MM.1S (cell line): ENCODE data around the gene DNALI1.

ENCODE experiments used
- CTCF ChIP-seq: fragments of 300-600 bp; sonication (generic); IDR thresholded peaks from 2 replicates; pipeline ENCODE4 v1.5.1; 2016; ENCODE audit warnings: antibody characterized with exemption, low read length, mixed read lengths
- EZH2 ChIP-seq: fragments of 300-600 bp; sonication (generic); optimal IDR thresholded peaks from 2 replicates; pipeline ENCODE3; 2017; ENCODE audit warnings: low read depth, mild to moderate bottlenecking, antibody characterized with exemption, low read length, mixed read lengths
- EZH2phosphoT487 ChIP-seq: fragments of 300-600 bp; sonication (generic); IDR thresholded peaks from 2 replicates; pipeline ENCODE4 v1.6.1; 2018; ENCODE audit warnings: antibody characterized with exemption, low read length

DNA sequence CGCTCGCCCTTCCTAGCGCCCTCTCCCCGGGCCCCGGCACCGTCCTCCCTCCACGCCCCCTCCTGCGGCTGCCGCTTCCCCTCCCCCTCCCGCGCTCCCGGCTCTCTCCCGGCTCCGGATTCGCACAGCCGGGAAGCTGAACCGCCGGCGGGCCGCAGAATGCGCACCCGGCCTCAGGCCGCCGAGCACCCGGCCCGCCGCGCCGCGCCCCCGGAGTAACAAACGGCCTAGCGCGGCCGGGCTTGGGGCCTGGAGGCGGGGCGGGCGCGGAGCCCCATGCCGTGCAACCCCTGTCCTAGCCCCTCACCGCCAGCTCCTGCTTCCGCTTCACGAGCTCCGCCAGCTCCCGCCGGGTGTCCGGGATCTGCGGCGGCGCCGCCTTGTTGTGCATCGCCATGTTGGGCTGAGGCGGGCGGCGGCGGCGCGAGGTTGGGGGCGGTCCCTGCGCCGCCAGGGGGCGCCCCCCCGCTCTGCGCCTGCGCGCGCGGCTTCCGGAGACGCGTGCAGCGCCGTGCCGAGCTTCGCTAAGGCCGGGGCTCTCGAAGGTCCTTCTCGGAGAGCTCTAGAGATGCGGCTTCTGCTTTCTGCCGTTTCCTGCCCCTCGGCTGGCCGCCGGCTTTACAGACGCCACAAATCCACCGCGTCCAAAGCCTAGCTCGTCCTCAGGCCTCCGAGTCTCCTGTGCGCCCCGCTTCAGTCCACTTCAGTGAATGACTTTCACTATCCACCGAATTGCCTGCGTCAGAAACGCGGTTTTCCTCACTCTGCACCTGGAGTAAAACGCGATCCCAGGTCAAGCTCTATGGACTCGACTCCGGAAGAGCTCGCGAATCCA, 42.2 kb upstream of the DNALI1 start, which contains the start of gene MEAF6:
- TF ChIP-seq CTCF (peak; percentile 58), EZH2 (no peak), EZH2phosphoT487 (no peak)
